ENCODE measurements around the gene PRKACA.

The PRKACA gene

GRCh38 chr19:14117668-14118164 lies at the start of gene PRKACA:
TSS of gene PRKACA (minus strand) at chr19:14117762. CDS start at chr19:14117547, 215 bp downstream.
- DNase-seq (ENCODE audit: low read depth) = peak; percentile 95

GRCh38 chr19:14166999-14167575 lies 49.5 kb upstream of the PRKACA start:
- no peak for DNase-seq (ENCODE audit: low read depth)

GRCh38 chr19:14165990-14166830 lies 48.6 kb upstream of the PRKACA start:
- no peak for DNase-seq (ENCODE audit: low read depth)

- DNase-seq (ENCODE audit: low read depth) = no peak
These were observed 47.3 kb upstream of the PRKACA start for GRCh38 chr19:14164724-14165493.

- no peak for DNase-seq (ENCODE audit: low read depth)
These were observed 46.5 kb upstream of the PRKACA start for GRCh38 chr19:14164082-14164481.

GRCh38 chr19:14162871-14163297 lies 45.3 kb upstream of the PRKACA start:
- no peak for DNase-seq (ENCODE audit: low read depth)

- no peak for DNase-seq (ENCODE audit: low read depth)
These were observed 43.7 kb upstream of the PRKACA start for GRCh38 chr19:14161305-14161704.

GRCh38 chr19:14160017-14160703 lies 42.6 kb upstream of the PRKACA start:
- DNase-seq (ENCODE audit: low read depth) = no peak

GRCh38 chr19:14159059-14159458 lies 41.5 kb upstream of the PRKACA start:
- no peak for DNase-seq (ENCODE audit: low read depth)

- no peak for DNase-seq (ENCODE audit: low read depth)
These were observed 40.9 kb upstream of the PRKACA start for GRCh38 chr19:14158276-14159023.

- DNase-seq (ENCODE audit: low read depth) = no peak
These were observed 39.6 kb upstream of the PRKACA start for GRCh38 chr19:14156971-14157717.

- DNase-seq (ENCODE audit: low read depth) = no peak
These were observed 38.6 kb upstream of the PRKACA start for GRCh38 chr19:14156122-14156521.

- DNase-seq (ENCODE audit: low read depth) = no peak
These were observed 37.8 kb upstream of the PRKACA start for GRCh38 chr19:14155371-14155770.

GRCh38 chr19:14152713-14153112 lies 35.2 kb upstream of the PRKACA start:
- no peak for DNase-seq (ENCODE audit: low read depth)

GRCh38 chr19:14150770-14151661 lies 33.5 kb upstream of the PRKACA start:
- no peak for DNase-seq (ENCODE audit: low read depth)

- DNase-seq (ENCODE audit: low read depth) = no peak
These were observed 32.6 kb upstream of the PRKACA start for GRCh38 chr19:14150041-14150769.

- DNase-seq (ENCODE audit: low read depth) = no peak
These were observed 32.0 kb upstream of the PRKACA start for GRCh38 chr19:14149509-14149994.

- no peak for DNase-seq (ENCODE audit: low read depth)
These were observed 31.3 kb upstream of the PRKACA start for GRCh38 chr19:14148751-14149410.

All from CMK (cell line).